Measurements from ENCODE around the gene TLR4.

GRCh38 chr9:117662651-117663050 is 41.6 kb upstream of the TLR4 start:
- TF ChIP-seq CTCF (IDR thresholded peaks at IDR 0.05): no peak
- TF ChIP-seq POLR2A (IDR thresholded peaks at IDR 0.05): no peak
